HTR-8/SVneo (cell line): ENCODE data around the gene MYBPH.

Experiments used
- DNase-seq: peaks from one replicate; pipeline ENCODE4 v3.0.0; 2011; ENCODE audit warnings: low spot score, mixed read lengths; ENCODE audit not compliant: insufficient read length
- FAIRE-seq: peaks from 2 replicates; lab custom pipeline; 2011; peaks lifted over from hg19 to GRCh38; lab: Jason Lieb, UNC

Gene MYBPH

GRCh38 chr1:203202431-203203245 is 27.0 kb upstream of the MYBPH start:
- DNase-seq (peak; percentile 70), FAIRE-seq (peak; percentile 68)

GRCh38 chr1:203201516-203202205 is 26.0 kb upstream of the MYBPH start:
- FAIRE-seq (no peak), DNase-seq (no peak)

GRCh38 chr1:203200916-203201315 is 25.3 kb upstream of the MYBPH start:
- DNase-seq (no peak), FAIRE-seq (no peak)

DNA sequence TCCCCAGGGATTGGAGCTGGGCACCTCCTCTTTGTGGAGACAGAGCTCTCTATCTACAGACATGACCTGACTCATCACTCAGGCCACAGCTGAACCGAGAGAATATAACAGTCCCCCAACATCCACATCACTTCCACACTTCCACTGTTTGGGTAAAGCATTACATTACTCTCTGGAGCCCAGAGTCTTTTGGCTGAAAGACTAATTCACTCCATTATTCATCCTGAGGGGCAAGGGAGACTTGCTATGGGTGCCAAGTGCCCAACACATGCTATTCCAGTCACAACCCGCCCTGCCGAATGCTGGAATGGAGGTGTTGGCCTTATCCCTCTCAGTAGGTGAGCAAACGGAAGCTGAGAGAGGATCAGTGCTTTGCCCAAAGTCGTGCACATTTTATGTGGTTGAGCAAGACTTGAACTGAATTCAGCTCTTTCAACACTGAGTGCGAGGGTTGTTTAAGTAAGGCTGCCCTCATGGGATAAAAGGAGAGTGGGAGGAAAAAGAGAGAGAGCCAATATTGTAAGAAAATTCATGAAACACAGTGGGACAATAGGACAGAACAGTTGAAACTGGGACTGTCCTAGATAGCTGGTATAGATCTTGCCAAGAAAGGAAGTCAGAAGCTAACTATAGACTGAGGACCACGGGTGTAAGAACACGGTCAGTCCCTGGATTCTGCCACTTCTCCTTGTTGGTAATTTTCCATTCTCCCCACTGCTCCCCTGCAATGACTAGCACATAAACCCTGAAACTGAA is 24.4 kb upstream of the MYBPH start:
- DNase-seq: no peak

GRCh38 chr1:203199481-203199815 is 23.8 kb upstream of the MYBPH start:
- no peak for DNase-seq
- FAIRE-seq: no peak

More for the DNA sequence above, 24.4 kb upstream of the MYBPH start:
- FAIRE-seq: no peak

GRCh38 chr1:203199002-203199401 is 23.4 kb upstream of the MYBPH start:
- FAIRE-seq (no peak), DNase-seq (no peak)

GRCh38 chr1:203197625-203198024 is 22.0 kb upstream of the MYBPH start:
- peak; percentile 40 for FAIRE-seq

GRCh38 chr1:203196371-203196770 is 20.7 kb upstream of the MYBPH start:
- DNase-seq (no peak), FAIRE-seq (no peak)

More at GRCh38 chr1:203197625-203198024, 22.0 kb upstream of the MYBPH start:
- DNase-seq: peak; percentile 81

DNA sequence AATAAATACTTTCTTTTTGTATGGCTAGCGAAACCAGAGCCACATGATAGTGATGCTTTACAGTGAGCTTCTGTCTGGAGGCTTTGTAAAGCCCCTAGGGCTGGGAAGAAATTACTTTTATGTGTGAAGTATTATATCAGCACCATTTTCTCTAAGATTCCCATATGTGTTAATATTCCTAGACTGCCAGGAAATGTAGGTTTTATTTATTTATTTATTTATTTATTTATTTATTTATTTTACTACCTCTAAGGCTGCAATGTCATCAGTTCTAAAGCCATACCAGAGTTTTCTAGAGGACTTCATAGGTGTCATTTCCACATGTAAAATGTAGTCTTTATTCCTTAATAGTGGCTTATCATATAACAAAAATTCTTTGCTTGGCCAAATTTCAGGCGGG is 15.3 kb upstream of the MYBPH start:
- no peak for FAIRE-seq
- DNase-seq: no peak

- DNase-seq: no peak
- no peak for FAIRE-seq
These were observed 14.3 kb upstream of the MYBPH start for GRCh38 chr1:203189951-203190352.

DNA sequence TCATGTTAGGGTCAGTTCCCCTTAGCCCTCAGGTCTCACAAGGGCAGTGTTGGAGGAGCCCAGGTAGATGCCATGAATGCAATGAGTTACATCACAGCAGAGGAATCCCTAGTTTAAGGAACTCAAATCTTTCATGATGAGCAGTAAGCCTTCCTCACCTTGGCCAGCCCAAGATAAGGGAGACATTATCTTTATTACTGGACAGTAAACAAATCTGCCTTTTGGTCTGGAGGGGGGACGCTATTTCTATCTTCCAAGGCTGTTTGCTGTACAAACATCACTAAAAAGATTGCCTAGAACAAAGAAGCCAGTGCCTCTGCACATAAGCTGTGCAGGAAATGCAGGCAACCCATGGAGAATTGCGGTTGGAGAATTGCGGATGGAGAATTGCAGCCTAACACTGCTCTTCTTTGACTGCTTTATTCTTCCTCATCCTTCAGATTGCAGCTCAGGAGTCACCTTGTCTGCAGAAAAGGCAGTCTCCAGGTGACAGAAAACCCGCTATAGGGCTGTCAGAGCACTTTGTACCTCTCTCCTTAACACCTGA is 13.1 kb upstream of the MYBPH start:
- FAIRE-seq (no peak), DNase-seq (no peak)

DNA sequence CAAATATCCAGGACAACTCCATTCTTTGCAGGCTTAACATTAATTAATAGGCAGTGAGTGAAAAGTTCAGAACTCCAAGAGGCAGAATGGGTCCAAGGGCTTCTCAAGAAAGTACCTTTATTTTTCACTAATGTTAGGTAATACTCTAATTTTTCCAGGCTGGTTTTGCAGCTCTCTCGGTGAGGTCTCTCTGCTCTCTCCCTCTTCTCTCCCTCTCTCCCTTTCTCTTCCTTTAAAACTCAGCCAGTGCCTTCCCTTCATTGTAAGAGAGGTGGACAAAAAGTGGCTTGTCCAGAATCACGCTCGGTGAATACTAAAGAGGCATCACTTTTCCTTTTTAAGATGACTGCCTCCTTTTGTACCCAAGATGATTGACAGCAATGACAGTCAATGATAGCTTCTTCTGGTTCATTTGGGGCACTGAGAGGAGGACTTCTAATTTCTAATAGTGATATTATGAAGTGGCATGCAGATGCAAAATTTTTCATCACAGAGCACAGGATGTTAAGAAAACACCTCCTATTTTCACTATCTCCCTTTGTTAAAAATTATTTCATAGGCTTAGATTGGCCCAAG is 12.2 kb upstream of the MYBPH start:
- no peak for FAIRE-seq
- DNase-seq: no peak

DNA sequence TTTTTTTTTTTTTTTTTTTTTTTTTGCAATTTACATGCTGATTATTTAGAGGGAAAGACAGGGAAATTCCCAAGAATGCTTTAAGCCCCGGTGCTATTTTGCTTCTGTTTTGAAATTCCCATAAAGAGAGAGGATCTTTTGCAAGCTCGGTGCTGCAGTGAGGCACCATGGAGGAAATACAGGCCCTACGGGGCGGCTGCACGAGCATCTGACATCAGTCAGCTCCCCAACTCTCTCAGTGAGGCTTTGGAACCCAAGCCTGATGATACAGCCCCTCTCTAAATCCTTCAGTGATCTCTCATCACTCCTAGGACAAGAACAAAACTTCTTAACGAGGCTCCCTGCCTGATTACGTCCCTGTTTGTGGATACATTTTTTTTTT is 11.7 kb upstream of the MYBPH start:
- DNase-seq (no peak), FAIRE-seq (no peak)

GRCh38 chr1:203186446-203187303 is 11.0 kb upstream of the MYBPH start, which contains the start of gene CHI3L1:
Gene CHI3L1, minus strand, starts transcription at chr1:203186704. Its CDS starts 81 bp downstream, at chr1:203186623.
- DNase-seq (no peak), FAIRE-seq (no peak)

GRCh38 chr1:203186091-203186445 is 10.4 kb upstream of the MYBPH start:
- no peak for DNase-seq
- no peak for FAIRE-seq

- no peak for FAIRE-seq
These were observed 10.0 kb upstream of the MYBPH start for GRCh38 chr1:203185585-203185984.

GRCh38 chr1:203185061-203185461 is 9.4 kb upstream of the MYBPH start:
- no peak for FAIRE-seq
- no peak for DNase-seq

More at GRCh38 chr1:203185585-203185984, 10.0 kb upstream of the MYBPH start:
- DNase-seq: no peak

GRCh38 chr1:203184467-203184866 is 8.8 kb upstream of the MYBPH start:
- no peak for FAIRE-seq
- no peak for DNase-seq

DNA sequence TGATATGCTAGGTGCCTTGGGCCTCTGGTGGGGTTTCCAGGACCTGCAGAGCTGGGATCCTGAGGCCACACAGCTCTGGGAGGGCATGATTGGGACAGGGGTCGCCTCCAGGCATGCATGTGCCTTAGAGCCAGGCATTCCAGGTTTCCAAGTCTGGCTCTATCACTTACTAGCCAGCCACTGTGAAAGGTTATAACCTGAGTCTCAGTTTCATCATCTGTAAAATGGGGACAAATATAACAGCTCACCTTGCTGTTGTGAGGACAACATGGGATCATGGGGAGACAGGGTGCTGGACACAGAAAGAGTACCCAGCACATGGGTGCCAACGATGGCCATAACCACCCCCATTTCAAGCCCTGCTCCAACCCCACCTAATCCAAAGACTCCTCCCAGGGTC is 8.2 kb upstream of the MYBPH start:
- DNase-seq: no peak
- FAIRE-seq: no peak
